ENCODE measurements around the gene ARL5C.

The ARL5C gene

GRCh38 chr17:39165841-39166349 lies at the start of gene ARL5C:
TSS of gene ARL5C (minus strand) at chr17:39166161. CDS start at chr17:39165760, 401 bp downstream.
- no peak for DNase-seq (ENCODE audit: low read depth in 2 of 2)

- DNase-seq (ENCODE audit: low read depth in 2 of 2) = no peak
Observed at GRCh38 chr17:39213852-39214251, 47.9 kb upstream of the ARL5C start.

GRCh38 chr17:39212841-39213480 lies 47.0 kb upstream of the ARL5C start:
- DNase-seq (ENCODE audit: low read depth in 2 of 2) = no peak

- DNase-seq (ENCODE audit: low read depth in 2 of 2) = no peak
Observed at GRCh38 chr17:39212195-39212810, 46.3 kb upstream of the ARL5C start.

GRCh38 chr17:39210093-39210434 lies 44.1 kb upstream of the ARL5C start:
- DNase-seq (ENCODE audit: low read depth in 2 of 2) = no peak

- DNase-seq (ENCODE audit: low read depth in 2 of 2) = no peak
Observed at GRCh38 chr17:39209317-39210092, 43.5 kb upstream of the ARL5C start.

GRCh38 chr17:39208893-39209292 lies 42.9 kb upstream of the ARL5C start:
- no peak for DNase-seq (ENCODE audit: low read depth in 2 of 2)

- DNase-seq (ENCODE audit: low read depth in 2 of 2) = no peak
Observed at GRCh38 chr17:39208136-39208535, 42.2 kb upstream of the ARL5C start.

- DNase-seq (ENCODE audit: low read depth in 2 of 2) = no peak
Observed at GRCh38 chr17:39205112-39205526, 39.2 kb upstream of the ARL5C start.

GRCh38 chr17:39204245-39204644 lies 38.3 kb upstream of the ARL5C start:
- DNase-seq (ENCODE audit: low read depth in 2 of 2) = no peak

- no peak for DNase-seq (ENCODE audit: low read depth in 2 of 2)
Observed at GRCh38 chr17:39200957-39201510, 35.1 kb upstream of the ARL5C start.

- DNase-seq (ENCODE audit: low read depth in 2 of 2) = no peak
Observed at GRCh38 chr17:39200070-39200879, 34.3 kb upstream of the ARL5C start, which contains the start of gene RPL19. TSS of gene RPL19 (plus strand) at chr17:39200283. CDS start at chr17:39200345, 62 bp downstream.

GRCh38 chr17:39199820-39200069 lies 33.8 kb upstream of the ARL5C start:
- peak; percentile 88 to 90 for DNase-seq (ENCODE audit: low read depth in 2 of 2)

GRCh38 chr17:39198186-39198566 lies 32.2 kb upstream of the ARL5C start:
- no peak for DNase-seq (ENCODE audit: low read depth in 2 of 2)

GRCh38 chr17:39197380-39198185 lies 31.6 kb upstream of the ARL5C start, which contains the start of gene CACNB1:
TSS of gene CACNB1 (minus strand) at chr17:39197669. CDS start at chr17:39197495, 174 bp downstream.
- DNase-seq (ENCODE audit: low read depth in 2 of 2) = peak; percentile 47 to 50

GRCh38 chr17:39196808-39197291 lies 30.9 kb upstream of the ARL5C start:
- DNase-seq (ENCODE audit: low read depth in 2 of 2) = no peak

GRCh38 chr17:39196241-39196807 lies 30.4 kb upstream of the ARL5C start:
- no peak for DNase-seq (ENCODE audit: low read depth in 2 of 2)

- no peak for DNase-seq (ENCODE audit: low read depth in 2 of 2)
Observed at GRCh38 chr17:39195568-39196160, 29.7 kb upstream of the ARL5C start.

- no peak for DNase-seq (ENCODE audit: low read depth in 2 of 2)
Observed at GRCh38 chr17:39194985-39195524, 29.1 kb upstream of the ARL5C start.

Measured in fibroblast of skin of left quadriceps (primary cell).